HG03342 (cell line): ENCODE data around the gene SLC35E1.

Experiments used
- ATAC-seq: cut with Tn5 transposase; IDR thresholded peaks from one replicate; pipeline ENCODE4 v1.9.1; 2021; ENCODE audit warnings: mild to moderate bottlenecking, moderate library complexity; ENCODE audit not compliant: unreplicated experiment

Gene SLC35E1

GRCh38 chr19:16582486-16583261 is 10.5 kb upstream of the SLC35E1 start:
- no peak for ATAC-seq

GRCh38 chr19:16581971-16582343 is 9.7 kb upstream of the SLC35E1 start:
- ATAC-seq, result no peak

GRCh38 chr19:16581145-16581970 is 9.1 kb upstream of the SLC35E1 start:
- no peak for ATAC-seq

GRCh38 chr19:16579381-16579780 is 7.2 kb upstream of the SLC35E1 start:
- ATAC-seq, result no peak

GRCh38 chr19:16577531-16577985 is 5.3 kb upstream of the SLC35E1 start:
- no peak for ATAC-seq

GRCh38 chr19:16576690-16577530 is 4.7 kb upstream of the SLC35E1 start:
- no peak for ATAC-seq

GRCh38 chr19:16575861-16576689 is 3.9 kb upstream of the SLC35E1 start:
- ATAC-seq, result no peak

GRCh38 chr19:16575282-16575681 is 3.1 kb upstream of the SLC35E1 start:
- no peak for ATAC-seq

GRCh38 chr19:16573925-16574324 is 1.7 kb upstream of the SLC35E1 start:
- ATAC-seq, result no peak

GRCh38 chr19:16573296-16573695 is 1.1 kb upstream of the SLC35E1 start:
- no peak for ATAC-seq

GRCh38 chr19:16571822-16572331 is 338 bp downstream of the SLC35E1 start:
- ATAC-seq, result peak; percentile 11

- no peak for ATAC-seq
These were observed 932 bp downstream of the SLC35E1 start for GRCh38 chr19:16571283-16571682.

- no peak for ATAC-seq
These were observed 2.5 kb downstream of the SLC35E1 start for GRCh38 chr19:16569609-16570320.

GRCh38 chr19:16566702-16567101 is 5.5 kb downstream of the SLC35E1 start:
- ATAC-seq, result no peak

- no peak for ATAC-seq
These were observed 6.1 kb downstream of the SLC35E1 start for GRCh38 chr19:16566161-16566560.

- no peak for ATAC-seq
These were observed 7.4 kb downstream of the SLC35E1 start for GRCh38 chr19:16564842-16565241.

- ATAC-seq, result no peak
These were observed 9.6 kb downstream of the SLC35E1 start for GRCh38 chr19:16562608-16563025.

- no peak for ATAC-seq
These were observed 10.8 kb downstream of the SLC35E1 start for GRCh38 chr19:16561382-16561781.

- ATAC-seq, result no peak
These were observed 12.4 kb downstream of the SLC35E1 start for GRCh38 chr19:16559780-16560276.
